HEK293T (cell line): ENCODE data around the gene CENPT.

Source experiments
- BHLHE40 ChIP-seq: fragments of 450-650 bp; IDR thresholded peaks from 2 replicates; pipeline ENCODE4 v1.6.1; 2016; ENCODE audit warnings: mild to moderate bottlenecking, moderate library complexity, borderline replicate concordance
- FOXK2 ChIP-seq: fragments of 450-650 bp; IDR thresholded peaks from 2 replicates; pipeline ENCODE4 v1.6.1; 2016; ENCODE audit warnings: mild to moderate bottlenecking
- FOXM1 ChIP-seq: fragments of 450-650 bp; IDR thresholded peaks from 2 replicates; pipeline ENCODE4 v1.6.1; 2017; ENCODE audit warnings: mild to moderate bottlenecking, borderline replicate concordance
- HDGF ChIP-seq: fragments of 450-650 bp; IDR thresholded peaks from 2 replicates; pipeline ENCODE4 v1.6.1; 2017; ENCODE audit warnings: antibody characterized with exemption, borderline replicate concordance
- NFRKB ChIP-seq: fragments of 450-650 bp; IDR thresholded peaks from 2 replicates; pipeline ENCODE4 v1.6.1; 2016; ENCODE audit warnings: mild to moderate bottlenecking, moderate library complexity
- SP1 ChIP-seq: fragments of 450-650 bp; IDR thresholded peaks from 2 replicates; pipeline ENCODE4 v1.6.1; 2017
- SUZ12 ChIP-seq: fragments of 450-650 bp; IDR thresholded peaks from 2 replicates; pipeline ENCODE4 v1.6.1; 2016; ENCODE audit warnings: mild to moderate bottlenecking
- ZNF384 ChIP-seq: fragments of 450-650 bp; IDR thresholded peaks from 2 replicates; pipeline ENCODE4 v1.6.1; 2016

- no peak for TF ChIP-seq BHLHE40
- no peak for TF ChIP-seq SUZ12
- TF ChIP-seq SP1: no peak
- TF ChIP-seq ZNF384: no peak
- TF ChIP-seq HDGF: no peak
- TF ChIP-seq FOXK2: no peak
- no peak for TF ChIP-seq NFRKB
- no peak for TF ChIP-seq FOXM1
These were observed 8.3 kb upstream of the CENPT start for GRCh38 chr16:67855789-67856188.
